AG04449 (cell line): ENCODE data around the gene GPR37L1.
"Not testable (repeated sequence)": the region's sequence is repeated elsewhere in the genome, so short reads cannot be mapped to it uniquely, and the experiment has no call there.

ENCODE experiments used
- CTCF ChIA-PET: fragments of 350-600 bp; formaldehyde crosslinking; extraction: SDS; loops from one replicate; lab custom pipeline; 2021; ENCODE audit warnings: antibody characterized with exemption; lab: Yijun Ruan, JAX
- POLR2A ChIA-PET: fragments of 400-600, 350-600 bp; formaldehyde crosslinking; extraction: SDS; loops from one replicate; lab custom pipeline; 2020; ENCODE audit warnings: antibody characterized with exemption, inconsistent platforms; lab: Yijun Ruan, JAX
- DNase-seq: peaks from one replicate; pipeline ENCODE4 v3.0.0-alpha.2; 2010; ENCODE audit warnings: low read depth, low spot score
- H3K4me3 ChIP-seq: 2 replicates; pipeline ENCODE4 v1.5.1; 2011; ENCODE audit warnings: low read depth, mild to moderate bottlenecking, control low read depth, low read length
- CTCF ChIP-seq: IDR thresholded peaks from one replicate; pipeline ENCODE4 v1.5.1; 2011; ENCODE audit warnings: mild to moderate bottlenecking, moderate library complexity, low read length, control low read depth, inconsistent platforms; ENCODE audit not compliant: insufficient read depth; ENCODE audit errors: missing control alignments

GPR37L1 gene

DNA sequence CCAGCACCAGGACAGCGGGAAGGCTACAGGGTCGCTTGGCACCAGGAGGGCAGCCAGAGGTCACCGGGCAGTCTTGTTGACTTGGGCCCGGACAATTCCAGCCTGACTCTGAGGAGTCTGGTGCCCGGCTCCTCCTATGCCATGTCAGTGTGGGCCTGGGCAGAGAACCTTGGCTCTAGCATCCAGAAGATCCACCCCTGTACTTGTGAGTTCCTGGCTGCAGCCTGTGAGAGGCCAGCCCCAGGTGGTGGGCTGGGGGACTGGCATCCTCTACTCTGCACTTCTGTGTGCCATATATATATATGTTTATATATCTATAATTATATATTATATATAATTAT is 49.3 kb downstream of the GPR37L1 start:
- ChIA-PET POLR2A (no interaction called here), CTCF (interaction anchor here (1.0 kb wide), 1 partner anchor 18 kb away, joined by 3 read pairs; no protein-coding TSS in a partner anchor)
- H3K4me3 ChIP-seq = no peak overlapping the region
- DNase-seq = no peak
- TF ChIP-seq CTCF = no peak

GRCh38 chr1:202173993-202174392 is 51.3 kb downstream of the GPR37L1 start:
- CTCF ChIA-PET = interaction anchor here (1.0 to 4.9 kb wide), 7 partner anchors 11 to 174 kb away, joined by 3 to 52 read pairs (median 4); partner anchors contain the start of gene LGR6
- no peak for TF ChIP-seq CTCF
- POLR2A ChIA-PET = no interaction called here
- H3K4me3 ChIP-seq = no peak overlapping the region
- DNase-seq = no peak

GRCh38 chr1:202176949-202177927 is 54.5 kb downstream of the GPR37L1 start:
- no peak for TF ChIP-seq CTCF
- H3K4me3 ChIP-seq = no peak overlapping the region
- DNase-seq = no peak
- CTCF ChIA-PET = interaction anchor here (1.2 to 4.9 kb wide), 5 partner anchors 8 to 140 kb away, joined by 3 to 52 read pairs (median 29); partner anchors contain the start of gene LGR6
- POLR2A ChIA-PET = no interaction called here

DNA sequence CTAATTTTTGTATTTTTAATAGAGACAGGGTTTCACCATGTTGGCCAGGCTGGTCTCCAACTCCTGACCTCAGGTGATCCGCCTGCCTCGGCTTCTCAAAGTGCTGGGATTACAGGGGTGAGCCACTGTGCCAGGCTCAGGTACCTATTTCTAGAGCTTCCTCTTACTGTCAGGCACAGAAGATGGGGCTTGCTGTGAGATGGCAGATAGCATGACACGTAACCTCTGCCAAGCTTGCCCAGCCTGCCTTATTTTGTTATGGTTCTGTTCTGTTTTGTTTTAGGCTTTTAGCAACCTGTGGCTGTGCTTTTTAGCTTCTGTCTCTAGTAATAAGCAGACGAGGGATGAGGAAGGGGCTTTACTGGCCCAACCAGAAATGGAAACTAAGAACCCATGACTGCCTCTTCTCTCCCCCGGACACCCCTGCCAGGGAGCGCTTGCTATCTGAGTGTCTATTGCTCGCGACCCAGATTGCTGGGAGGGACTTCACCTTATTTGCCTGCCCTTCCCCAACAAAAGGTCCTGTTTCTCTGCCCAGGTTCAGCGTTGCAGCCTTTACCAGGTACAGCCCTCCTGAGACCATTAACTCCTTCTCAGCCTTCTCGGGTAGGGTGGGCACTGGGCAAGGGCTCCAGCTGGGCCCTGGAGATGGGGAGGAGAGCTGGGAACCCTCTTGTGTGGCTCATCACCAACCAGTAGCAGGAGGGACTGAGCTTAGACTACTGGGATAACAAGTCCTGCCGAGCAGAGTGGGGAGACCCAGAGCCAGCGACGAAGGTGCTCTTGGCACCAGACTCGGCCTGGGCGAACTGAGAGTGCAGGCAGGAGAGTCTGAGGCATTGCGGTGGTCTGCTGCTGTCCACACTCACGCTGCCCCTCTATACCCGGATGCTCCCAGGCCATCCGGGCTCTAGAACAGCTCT is 57.4 kb downstream of the GPR37L1 start:
- POLR2A ChIA-PET = no interaction called here
- CTCF ChIA-PET = interaction anchor here (0.6 to 12.8 kb wide), 7 partner anchors 9 to 579 kb away, joined by 3 to 479 read pairs (median 5); partner anchors contain the start of gene LGR6
- no peak overlapping the region for H3K4me3 ChIP-seq
- TF ChIP-seq CTCF = no peak
- no peak for DNase-seq

DNA sequence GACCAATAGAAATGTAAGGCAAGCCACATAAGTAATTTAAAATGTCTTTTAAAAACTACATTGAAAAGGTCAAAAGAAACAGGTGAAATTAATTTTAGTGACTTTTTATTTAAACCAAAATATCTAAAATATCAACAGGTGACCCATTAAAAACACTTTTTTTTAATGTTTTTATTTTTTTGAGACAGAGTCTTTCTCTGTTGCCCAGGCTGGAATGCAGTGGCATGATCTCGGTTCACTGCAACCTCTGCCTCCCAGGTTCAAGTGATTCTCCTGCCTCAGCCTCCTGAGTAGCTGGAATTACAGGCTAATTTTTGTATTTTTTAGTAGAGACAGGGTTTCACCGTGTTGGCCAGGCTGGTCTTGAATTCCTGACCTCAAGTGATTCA is 58.0 kb downstream of the GPR37L1 start:
- POLR2A ChIA-PET, H3K4me3 ChIP-seq, DNase-seq: not testable (repeated sequence)
- CTCF ChIA-PET = interaction anchor here (0.6 to 12.8 kb wide), 7 partner anchors 9 to 578 kb away, joined by 3 to 479 read pairs (median 7); partner anchors contain the start of gene LGR6

DNA sequence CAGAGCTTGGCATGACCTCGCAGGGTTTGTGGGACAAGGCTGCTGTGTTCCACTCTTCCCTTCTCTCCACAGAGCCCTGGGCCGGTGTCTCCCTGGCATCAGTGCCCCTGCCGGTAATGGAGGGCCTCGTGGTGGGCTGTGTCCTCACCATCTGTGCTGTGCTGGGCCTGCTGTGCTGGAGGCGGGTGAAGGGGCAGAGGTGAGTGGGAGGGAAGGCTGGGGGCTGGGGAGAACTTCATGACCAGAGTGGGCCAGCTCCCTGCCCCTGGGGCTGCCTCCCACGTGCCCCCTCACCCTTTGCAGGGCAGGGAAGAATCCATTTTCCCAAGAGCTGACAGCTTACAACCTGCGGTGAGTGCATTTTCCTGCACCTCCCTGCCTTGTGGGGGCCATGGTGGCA is 58.9 kb downstream of the GPR37L1 start:
- ChIA-PET POLR2A (interaction anchor here (0.5 kb wide), 1 partner anchor 539 kb away, joined by 3 read pairs; no protein-coding TSS in a partner anchor), CTCF (interaction anchor here (4.4 to 12.8 kb wide), 4 partner anchors 8 to 537 kb away, joined by 35 to 479 read pairs (median 62); partner anchors contain the start of gene LGR6)
- TF ChIP-seq CTCF = no peak
- DNase-seq = no peak
- no peak overlapping the region for H3K4me3 ChIP-seq
